HG02870 (cell line): Measurements from ENCODE around the gene DAB2IP.

ENCODE experiments used
- ATAC-seq: cut with Tn5 transposase; IDR thresholded peaks from one replicate; pipeline ENCODE4 v1.9.1; 2021; ENCODE audit warnings: mild to moderate bottlenecking, moderate library complexity; ENCODE audit not compliant: unreplicated experiment

Gene DAB2IP

DNA sequence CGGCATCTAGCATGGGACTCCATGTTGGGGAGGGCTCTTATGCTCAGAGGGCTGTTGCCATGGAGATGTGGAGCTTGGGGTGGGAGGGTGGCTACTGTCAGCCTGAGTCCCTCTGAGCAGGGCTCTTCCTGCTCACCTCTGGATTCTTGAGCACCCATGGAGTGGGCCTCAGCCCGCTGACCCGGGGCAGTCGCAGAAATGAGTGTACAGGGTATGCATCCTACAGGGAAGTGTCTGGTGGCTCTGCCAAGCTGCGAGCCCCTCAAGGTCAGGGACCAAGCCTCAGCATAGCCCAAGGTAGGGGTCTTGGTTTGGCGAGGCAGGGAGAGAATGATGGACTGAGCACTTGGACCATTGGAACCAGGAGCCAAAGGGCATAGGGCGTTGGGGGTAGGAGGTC is 104.1 kb downstream of the DAB2IP start:
- ATAC-seq: no peak

DNA sequence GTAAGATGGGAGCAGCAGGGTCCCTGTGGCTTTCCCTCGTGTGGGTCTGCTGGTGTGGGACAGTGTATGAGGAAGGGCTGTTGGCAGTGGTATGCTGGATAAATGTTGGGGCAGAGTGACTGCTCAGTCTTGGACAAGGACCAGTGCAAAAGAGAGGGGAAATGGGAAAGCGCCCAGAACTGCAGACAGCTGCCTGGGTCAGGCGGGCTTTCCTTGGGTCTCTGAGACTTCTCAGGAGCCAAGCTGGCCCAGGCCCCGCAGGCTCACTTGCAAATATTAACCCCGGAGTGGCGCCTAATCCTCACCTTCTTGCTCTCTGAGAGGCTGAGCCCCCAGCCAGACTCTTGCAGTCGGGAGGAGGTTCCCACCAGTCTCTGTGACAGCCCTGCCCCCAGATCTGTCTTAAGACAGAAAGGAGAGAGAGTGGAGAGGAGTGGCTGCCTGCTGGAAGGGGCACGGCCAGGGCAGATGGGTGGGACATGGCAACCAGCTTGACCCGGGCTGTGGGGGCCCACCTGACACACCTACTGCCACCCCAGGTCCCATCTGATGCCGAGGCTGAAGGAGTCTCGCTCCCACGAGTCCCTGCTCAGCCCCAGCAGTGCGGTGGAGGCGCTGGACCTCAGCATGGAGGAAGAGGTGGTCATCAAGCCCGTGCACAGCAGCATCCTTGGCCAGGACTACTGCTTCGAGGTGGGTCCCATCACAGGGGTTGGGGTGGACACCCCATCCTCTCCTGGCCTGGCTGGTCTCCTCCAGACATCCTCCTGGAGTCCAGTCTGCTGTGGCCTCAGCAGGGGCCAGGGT is 105.2 kb downstream of the DAB2IP start:
- no peak for ATAC-seq

DNA sequence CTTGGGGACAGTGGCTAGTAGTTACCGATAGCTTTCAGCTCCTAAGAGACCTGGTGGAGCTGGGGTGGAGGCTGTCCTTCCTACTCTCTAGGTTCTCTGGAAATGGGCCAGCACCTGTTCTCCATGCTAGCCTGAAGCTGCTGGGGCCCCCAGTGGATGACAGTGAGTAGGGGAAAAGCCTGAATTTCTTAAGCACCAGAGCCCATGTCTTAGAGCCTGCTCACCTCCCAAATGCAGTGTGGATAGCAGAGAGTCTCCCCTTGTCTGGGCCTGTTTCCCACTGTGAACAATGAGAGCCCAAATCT is 105.8 kb downstream of the DAB2IP start:
- ATAC-seq: no peak

DNA sequence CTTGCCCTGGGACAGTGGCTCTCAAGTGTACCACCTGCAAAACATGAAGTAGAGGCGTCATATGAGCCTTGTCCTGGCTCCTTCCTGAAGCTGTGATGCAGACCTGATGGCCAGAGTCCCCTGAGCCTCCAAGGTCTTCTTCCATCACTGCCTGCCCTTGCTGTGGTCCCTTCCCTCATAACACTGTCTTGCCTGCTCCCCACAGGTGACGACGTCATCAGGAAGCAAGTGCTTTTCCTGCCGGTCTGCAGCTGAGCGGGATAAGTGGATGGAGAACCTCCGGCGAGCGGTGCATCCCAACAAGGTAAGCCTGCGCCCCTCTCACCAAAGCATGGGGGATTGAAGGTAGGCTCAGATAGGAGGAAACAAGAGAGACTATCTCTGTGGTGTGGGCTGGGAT is 107.3 kb downstream of the DAB2IP start:
- no peak for ATAC-seq

DNA sequence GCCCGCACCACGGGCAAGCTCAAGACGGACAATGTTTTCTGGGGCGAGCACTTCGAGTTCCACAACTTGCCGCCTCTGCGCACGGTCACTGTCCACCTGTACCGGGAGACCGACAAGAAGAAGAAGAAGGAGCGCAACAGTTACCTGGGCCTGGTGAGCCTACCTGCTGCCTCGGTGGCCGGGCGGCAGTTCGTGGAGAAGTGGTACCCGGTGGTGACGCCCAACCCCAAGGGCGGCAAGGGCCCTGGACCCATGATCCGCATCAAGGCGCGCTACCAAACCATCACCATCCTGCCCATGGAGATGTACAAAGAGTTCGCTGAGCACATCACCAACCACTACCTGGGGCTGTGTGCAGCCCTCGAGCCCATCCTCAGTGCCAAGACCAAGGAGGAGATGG is 108.6 kb downstream of the DAB2IP start:
- ATAC-seq: no peak

DNA sequence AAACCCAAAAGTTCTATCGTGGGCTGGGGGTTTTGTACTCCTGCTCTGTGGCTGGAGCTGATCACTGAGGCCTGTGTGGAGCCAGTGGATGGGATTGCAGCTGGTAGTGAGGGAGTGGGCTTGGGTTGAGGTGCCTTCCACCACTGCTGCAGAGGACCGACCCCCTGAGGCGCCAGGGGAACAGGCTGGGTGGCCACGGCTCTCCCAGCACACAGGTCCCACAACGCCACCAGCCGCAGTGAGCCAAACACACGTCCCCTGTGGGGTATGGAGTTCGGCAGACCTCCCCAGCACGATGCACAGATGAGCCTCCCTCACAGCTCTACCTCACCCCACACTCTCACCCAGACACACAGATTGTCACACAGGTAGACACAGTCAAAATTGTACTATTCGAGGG is 109.1 kb downstream of the DAB2IP start:
- no peak for ATAC-seq

DNA sequence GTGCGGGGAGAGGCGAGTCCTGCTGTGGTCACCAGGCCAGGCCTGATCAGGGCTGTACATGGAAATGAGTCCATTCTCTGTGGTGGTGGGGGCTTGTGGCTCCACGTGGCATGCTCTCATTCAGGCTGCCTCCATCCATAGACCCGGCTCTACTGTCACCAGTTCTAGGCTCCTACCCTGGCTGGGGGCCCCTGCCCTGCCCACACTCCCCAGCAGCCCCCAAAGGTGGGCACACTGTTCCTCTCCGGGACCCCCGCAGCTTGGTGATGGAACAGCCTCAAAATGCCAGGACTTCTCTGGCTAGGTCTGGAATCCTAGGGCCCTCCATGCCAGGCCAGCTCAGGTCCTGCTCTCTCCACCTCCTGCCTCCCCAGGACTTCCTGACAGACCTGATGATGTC is 111.7 kb downstream of the DAB2IP start:
- no peak for ATAC-seq

DNA sequence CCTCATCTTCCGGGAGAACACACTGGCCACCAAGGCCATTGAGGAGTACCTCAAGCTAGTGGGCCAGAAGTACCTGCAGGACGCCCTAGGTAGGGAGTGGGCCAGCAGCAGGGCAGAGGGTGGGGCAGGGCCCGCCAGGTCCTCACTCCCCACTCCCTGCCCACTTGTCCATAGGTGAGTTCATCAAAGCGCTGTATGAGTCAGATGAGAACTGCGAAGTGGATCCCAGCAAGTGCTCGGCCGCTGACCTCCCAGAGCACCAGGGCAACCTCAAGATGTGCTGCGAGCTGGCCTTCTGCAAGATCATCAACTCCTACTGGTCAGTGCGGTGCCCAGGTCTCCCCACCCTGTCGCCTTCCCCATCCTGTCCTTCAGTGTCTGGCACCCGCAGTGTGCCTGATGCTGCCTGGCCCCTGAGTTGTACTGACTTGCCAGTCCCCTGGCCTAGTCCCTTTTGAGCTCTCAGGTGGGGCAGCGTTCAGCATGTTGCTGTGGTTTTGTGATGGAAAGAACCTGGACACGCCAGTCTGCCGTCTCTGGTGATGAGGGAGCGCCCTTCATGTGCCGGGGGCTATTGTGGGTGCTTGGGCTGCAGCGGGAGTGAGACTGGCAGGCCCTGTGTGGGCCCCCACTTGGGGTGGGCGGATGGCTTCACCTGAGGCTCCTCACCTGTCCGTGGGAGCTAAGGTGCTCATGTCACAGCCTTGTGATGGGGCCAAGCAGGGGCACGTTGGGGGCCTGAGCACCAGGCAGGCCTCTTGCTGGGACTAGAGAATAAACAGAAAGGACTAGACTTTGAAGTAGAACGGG is 112.3 kb downstream of the DAB2IP start:
- ATAC-seq: no peak

DNA sequence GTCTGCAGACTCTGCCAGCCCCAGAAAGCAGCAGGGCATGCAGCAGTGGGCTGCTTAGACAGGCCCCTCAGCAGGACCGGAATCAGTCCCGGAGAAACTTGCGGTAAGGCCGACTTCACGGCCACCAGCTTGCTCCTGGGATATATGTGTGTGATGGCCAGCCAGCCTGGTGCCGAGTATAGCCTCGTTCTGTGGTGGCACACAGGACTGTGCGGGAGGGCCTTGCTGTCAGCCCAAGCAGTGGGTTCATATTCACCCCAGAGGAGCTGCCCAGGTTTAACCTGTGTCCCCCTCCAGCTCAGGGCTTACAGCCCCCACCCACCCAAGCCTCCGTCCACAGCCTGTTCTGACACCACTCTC is 112.9 kb downstream of the DAB2IP start:
- ATAC-seq: no peak

DNA sequence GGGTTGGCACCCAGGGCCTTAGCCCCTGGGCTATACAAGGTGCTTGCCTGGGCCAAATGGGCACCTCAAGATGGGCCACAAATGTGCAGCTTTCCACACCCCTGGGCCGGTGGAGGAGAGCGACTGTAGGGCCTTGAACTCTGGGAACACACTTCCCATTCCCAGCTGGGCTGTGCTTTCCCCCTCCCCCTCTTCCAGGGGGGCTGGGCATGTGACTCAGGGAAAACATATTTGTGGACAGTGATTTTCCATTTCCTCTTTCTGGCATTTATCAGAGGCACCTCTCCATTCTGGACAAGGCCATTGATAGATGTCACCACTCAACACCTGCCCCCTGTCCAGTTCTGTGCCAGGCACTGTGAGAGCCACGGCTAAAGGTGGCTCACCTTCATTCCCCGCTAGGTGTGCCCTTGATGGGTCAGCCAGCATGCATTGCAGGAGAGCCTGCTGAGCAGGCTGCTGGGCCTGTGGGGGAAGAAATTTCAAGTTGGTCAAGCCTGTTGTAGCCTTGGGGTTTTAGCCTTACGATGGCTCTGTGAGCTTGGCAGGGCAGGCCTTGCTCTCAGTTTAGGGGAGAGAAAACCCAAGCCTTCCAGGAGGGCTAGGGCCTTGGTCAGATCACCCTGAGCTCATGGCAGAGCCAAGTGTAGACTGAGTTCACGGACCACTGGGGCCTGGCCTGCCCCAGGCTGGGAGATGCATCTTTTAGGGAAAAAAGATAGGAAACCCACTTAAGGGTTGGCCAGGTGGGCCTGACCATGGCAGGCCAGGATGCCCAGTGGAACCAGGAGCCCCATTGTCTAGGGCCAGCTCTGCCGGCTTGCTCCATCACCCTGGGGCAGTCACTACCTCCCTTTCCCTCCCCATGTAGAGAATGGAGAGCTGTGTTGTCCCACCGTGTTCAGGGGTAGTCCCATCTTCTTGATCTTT is 113.9 kb downstream of the DAB2IP start:
- no peak for ATAC-seq

DNA sequence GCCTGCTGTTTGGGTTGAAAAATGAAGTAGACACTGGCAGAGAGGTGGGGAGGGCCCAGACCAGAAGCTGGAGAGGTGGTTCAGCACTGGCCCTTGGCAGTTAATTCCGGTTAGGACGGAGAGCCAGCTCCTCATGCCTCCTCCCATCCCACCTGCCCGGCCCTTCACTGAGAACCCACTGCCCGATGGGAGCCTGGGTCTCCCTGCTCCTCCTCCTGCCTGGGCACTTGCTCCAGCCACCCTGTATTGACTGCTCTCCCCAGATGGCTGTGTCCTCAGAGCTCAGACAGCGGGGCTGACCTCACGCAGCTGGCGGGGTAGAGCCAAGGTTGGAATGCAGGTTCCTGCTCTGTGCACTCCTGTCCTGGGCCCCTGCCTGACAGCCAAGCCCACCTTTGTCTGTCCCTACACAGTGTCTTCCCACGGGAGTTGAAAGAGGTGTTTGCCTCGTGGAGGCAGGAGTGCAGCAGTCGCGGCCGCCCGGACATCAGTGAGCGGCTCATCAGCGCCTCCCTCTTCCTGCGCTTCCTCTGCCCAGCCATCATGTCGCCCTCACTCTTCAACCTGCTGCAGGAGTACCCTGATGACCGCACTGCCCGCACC is 114.7 kb downstream of the DAB2IP start:
- no peak for ATAC-seq

DNA sequence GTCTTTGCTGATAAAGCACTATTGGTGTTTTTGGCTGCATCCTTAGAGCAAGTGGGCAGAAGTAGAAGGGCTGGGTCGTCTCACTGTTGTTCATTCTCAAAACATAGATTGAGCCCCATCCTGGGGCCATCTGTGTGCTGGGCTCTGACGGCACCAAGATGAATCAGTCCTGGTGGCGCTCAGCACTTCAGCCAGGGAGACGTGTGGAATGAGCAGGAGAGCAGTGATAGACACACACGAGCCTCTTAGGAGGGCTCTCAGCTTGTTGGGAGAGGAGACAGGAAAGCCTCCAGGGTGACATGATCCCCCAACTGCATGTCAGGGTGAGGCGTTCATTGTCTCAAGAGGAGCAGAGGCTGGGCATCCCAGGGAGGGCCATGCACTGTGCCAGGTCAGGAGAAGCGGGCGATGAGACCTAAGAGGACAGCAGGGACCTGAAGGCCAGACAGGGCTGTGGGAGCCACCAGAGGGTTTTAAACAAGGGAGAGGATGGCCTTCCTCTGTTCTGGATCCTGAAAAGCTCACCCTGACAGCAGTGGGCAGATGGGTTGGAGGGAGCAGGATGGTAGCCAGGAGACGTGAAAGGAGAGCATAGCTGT is 115.8 kb downstream of the DAB2IP start:
- ATAC-seq: no peak

DNA sequence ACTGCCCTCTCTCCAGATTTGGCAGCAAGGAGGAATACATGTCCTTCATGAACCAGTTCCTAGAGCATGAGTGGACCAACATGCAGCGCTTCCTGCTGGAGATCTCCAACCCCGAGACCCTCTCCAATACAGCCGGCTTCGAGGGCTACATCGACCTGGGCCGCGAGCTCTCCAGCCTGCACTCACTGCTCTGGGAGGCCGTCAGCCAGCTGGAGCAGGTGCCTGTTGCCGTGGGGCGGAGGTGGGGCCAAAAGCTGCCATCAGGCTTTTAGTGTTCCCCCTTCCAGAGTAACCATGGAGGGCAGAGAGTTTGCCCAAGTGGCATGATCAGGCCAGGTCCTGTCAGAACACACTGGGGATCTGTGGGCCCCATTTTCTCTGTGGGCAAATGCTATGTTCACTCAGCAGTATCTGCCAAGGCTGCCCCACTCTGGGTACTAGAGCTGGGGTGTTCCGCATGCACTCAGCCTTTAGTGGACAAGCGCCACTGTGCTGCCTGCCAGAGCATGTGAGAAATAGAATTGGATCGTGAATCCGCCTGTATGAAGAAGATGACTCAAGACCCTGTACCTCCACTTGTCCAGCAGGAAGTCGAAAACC is 117.1 kb downstream of the DAB2IP start:
- no peak for ATAC-seq

DNA sequence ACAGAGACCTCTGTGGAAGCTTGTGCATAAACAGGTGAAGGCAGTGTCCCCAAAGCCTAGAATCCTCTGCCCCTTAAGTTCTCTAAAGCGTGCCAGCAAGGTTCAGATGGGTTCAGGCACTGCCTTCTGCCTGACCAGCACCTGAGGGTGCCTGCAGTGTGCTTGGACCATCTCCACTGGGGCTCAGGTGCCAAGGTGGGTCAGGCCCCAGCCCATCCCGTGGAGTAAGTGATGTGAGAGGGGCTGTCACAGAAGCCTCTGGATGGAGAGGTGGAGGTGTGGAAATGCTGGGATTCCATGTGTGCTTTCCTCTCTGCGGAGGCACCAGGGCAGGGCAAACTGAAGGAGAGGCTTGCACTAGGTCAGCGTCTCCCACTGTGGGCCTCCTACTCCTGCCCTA is 118.5 kb downstream of the DAB2IP start:
- ATAC-seq: no peak

DNA sequence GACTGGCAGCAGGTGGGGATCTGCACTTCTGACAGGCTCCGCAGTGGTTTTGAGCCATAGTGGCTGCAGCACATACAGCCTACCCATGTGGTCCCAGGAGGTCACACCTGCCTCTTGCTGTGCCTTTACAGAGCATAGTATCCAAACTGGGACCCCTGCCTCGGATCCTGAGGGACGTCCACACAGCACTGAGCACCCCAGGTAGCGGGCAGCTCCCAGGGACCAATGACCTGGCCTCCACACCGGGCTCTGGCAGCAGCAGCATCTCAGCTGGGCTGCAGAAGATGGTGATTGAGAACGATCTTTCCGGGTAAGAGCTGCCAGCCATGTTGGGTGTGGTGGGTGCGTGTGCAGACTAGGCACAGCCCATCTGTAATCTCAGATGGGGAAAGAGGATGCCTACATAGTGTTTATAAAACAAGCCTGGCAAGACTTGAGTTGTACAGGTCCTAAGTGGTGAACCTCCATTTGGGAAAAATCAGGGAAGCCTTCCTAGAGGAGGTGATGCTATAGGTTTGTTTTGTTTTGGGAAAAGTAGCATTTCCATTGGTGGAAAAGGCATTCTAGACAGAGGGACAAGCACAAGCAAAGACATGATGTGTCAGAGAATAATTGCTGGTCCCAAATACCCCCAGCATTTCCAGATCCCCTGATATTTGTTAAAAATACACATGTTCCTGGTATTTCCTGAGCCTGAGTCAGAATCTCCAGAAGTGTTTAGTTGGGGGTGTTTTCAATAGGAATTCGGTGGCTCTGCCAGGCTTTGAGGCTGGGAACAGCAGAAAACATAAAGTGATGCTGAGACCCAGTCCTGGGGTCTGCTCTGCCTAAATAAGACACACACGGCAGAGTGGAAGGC is 119.2 kb downstream of the DAB2IP start:
- ATAC-seq: no peak

DNA sequence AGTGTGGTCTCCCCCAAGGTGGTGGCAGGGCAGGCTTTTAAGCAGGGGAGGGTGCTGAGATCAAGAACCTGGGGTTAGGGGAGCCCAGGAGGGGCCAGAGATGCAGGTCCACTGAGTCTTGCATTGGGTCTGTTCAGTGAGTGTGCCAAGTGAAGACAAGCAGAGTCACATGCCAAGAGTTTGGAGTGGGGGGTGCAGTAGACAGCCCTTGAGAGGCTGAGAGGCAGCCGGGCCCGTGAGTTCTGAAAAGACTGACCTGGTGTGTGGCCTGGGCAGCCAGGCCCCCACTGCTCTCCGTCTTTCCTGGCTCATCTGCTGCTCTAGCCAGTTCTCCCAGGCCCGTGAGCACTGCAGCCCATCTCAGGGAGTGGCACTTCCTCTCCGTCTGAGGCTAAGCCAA is 120.0 kb downstream of the DAB2IP start:
- no peak for ATAC-seq

DNA sequence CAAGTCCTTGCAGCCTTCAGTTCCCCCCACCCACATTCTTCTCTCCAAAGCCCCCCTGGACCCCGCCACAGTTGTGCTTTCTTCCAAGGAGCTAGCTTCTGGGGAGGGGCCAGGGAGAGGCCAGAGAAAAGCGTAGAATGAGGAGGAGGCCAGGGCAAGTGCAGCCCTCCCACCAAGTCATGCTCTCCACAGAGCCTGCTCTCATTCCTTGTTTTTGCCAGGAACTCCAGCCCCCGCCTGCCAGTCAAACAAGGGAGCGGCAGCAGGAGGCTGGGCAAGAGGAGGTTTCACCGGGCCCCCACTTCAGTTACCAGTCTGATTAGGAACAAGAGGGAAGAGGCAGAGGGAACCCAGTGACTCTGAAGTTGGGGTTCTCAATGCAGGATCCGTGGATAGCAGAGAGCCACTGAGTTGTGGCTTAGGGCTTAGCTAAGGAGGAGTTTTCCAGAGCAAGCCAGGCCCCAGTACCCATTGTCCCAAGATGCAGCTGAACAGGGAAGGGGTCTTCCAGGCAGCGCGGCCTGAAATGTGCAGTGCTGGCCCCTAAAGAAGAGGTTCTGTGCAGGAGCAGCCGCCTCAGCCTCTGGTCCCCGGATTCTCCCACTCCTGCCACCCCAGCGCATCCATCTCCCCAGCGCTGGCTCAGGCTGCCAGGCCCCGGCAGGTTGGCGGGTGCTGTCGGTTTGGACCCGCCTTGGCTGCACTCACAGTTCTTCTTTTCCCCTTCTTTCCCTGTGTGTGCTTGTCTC is 120.6 kb downstream of the DAB2IP start:
- ATAC-seq: no peak

DNA sequence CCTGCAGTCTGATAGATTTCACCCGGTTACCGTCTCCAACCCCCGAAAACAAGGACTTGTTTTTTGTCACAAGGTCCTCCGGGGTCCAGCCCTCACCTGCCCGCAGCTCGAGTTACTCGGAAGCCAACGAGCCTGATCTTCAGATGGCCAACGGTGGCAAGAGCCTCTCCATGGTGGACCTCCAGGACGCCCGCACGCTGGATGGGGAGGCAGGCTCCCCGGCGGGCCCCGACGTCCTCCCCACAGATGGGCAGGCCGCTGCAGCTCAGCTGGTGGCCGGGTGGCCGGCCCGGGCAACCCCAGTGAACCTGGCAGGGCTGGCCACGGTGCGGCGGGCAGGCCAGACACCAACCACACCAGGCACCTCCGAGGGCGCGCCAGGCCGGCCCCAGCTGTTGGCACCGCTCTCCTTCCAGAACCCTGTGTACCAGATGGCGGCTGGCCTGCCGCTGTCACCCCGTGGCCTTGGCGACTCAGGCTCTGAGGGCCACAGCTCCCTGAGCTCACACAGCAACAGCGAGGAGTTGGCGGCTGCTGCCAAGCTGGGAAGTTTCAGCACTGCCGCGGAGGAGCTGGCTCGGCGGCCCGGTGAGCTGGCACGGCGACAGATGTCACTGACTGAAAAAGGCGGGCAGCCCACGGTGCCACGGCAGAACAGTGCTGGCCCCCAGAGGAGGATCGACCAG is 121.3 kb downstream of the DAB2IP start:
- ATAC-seq: no peak
